BLaER1 treated with 17β-estradiol and CSF1 and Interleukin-3, amounts not matched to agents 10 nM and 100 nM (cell line): ENCODE measurements around the gene URI1.

Experiments
- H3K27ac ChIP-seq, 11 experiments: shearing (Covaris generic); formaldehyde crosslinking; 2 replicates each; pipeline ENCODE4 v1.8.1; 2022
- H3K27me3 ChIP-seq, 11 experiments: shearing (Covaris generic); formaldehyde crosslinking; 2 replicates each; pipeline ENCODE4 v1.8.1; 2022
- H3K36me3 ChIP-seq, 11 experiments: shearing (Covaris generic); formaldehyde crosslinking; 2 replicates each; pipeline ENCODE4 v1.8.1; 2022
- H3K4me1 ChIP-seq, 10 experiments: shearing (Covaris generic); formaldehyde crosslinking; 2 replicates each; pipeline ENCODE4 v1.8.1; 2022
- H3K4me2 ChIP-seq, 11 experiments: shearing (Covaris generic); formaldehyde crosslinking; 2 replicates each; pipeline ENCODE4 v1.8.1; 2022
- H3K4me3 ChIP-seq, 10 experiments: shearing (Covaris generic); formaldehyde crosslinking; 2 replicates each; pipeline ENCODE4 v1.8.1; 2022
- H3K9ac ChIP-seq, 11 experiments: shearing (Covaris generic); formaldehyde crosslinking; 2 replicates each; pipeline ENCODE4 v1.8.1; 2022
- H3K9me3 ChIP-seq, 11 experiments: shearing (Covaris generic); formaldehyde crosslinking; replicated peaks in 1 of 11; 2 replicates each; pipeline ENCODE4 v1.8.1; 2022
- H4K20me1 ChIP-seq, 11 experiments: shearing (Covaris generic); formaldehyde crosslinking; 2 replicates each; pipeline ENCODE4 v1.8.1; 2022
- Cebpa-rat ChIP-seq, 11 experiments: shearing (Covaris generic); IDR thresholded peaks; 2 replicates each; pipeline ENCODE4 v1.8.1; 2022

URI1 gene

GRCh38 chr19:29918891-29919290, 23.1 kb upstream of the URI1 start:
- no peaks in the 10 kb centered on the region for H3K9me3 ChIP-seq
- H3K27ac ChIP-seq, result no peak overlapping the region
- H3K9ac ChIP-seq, result no peak overlapping the region
- no peaks in the 10 kb centered on the region for H4K20me1 ChIP-seq
- no peaks in the 10 kb centered on the region for H3K36me3 ChIP-seq
- H3K27me3 ChIP-seq, result no peaks in the 10 kb centered on the region
- H3K4me3 ChIP-seq, result no peak overlapping the region
- H3K4me2 ChIP-seq, result no peak overlapping the region
- TF ChIP-seq Cebpa-rat (IDR thresholded peaks at IDR 0.05), result no peak
- H3K4me1 ChIP-seq, result peaks cover 0 to 12% (median 10%) of the 10 kb centered on the region in 10 experiments; a peak in 15 of 20 replicates

- H3K4me3 ChIP-seq, result no peak overlapping the region
- no peak overlapping the region for H3K9ac ChIP-seq
- H3K36me3 ChIP-seq, result no peaks in the 10 kb centered on the region
- H4K20me1 ChIP-seq, result no peaks in the 10 kb centered on the region
- no peak for TF ChIP-seq Cebpa-rat (IDR thresholded peaks at IDR 0.05)
- H3K27ac ChIP-seq, result no peak overlapping the region
- peaks cover 0 to 10% (median 2%) of the 10 kb centered on the region in 10 experiments; a peak in 6 of 20 replicates for H3K4me1 ChIP-seq
- H3K27me3 ChIP-seq, result no peaks in the 10 kb centered on the region
- H3K9me3 ChIP-seq, result no peaks in the 10 kb centered on the region
- no peak overlapping the region for H3K4me2 ChIP-seq
Observed at GRCh38 chr19:29922972-29923371, 19.1 kb upstream of the URI1 start.

GRCh38 chr19:29923653-29924052, 18.4 kb upstream of the URI1 start:
- Histone ChIP-seq H4K20me1 (no peaks in the 10 kb centered on the region), H3K27me3 (no peaks in the 10 kb centered on the region), H3K36me3 (no peaks in the 10 kb centered on the region), H3K9ac (no peak overlapping the region), H3K4me1 (peaks cover 0 to 16% (median 6%) of the 10 kb centered on the region in 10 experiments; a peak in 9 of 20 replicates), H3K9me3 (no peaks in the 10 kb centered on the region), H3K4me2 (no peak overlapping the region), H3K27ac (no peak overlapping the region), H3K4me3 (no peak overlapping the region)
- no peak for TF ChIP-seq Cebpa-rat (IDR thresholded peaks at IDR 0.05)

GRCh38 chr19:29926031-29926430, 16.0 kb upstream of the URI1 start:
- no peak for TF ChIP-seq Cebpa-rat (IDR thresholded peaks at IDR 0.05)
- peak overlapping the region in 5 of 11 experiments; percentile 14 to 54 (median 29); a peak in 9 of 22 replicates for H3K4me2 ChIP-seq

GRCh38 chr19:29926801-29927200, 15.2 kb upstream of the URI1 start:
- peaks cover 0 to 17% (median 9%) of the 10 kb centered on the region in 10 experiments; a peak in 9 of 20 replicates for H3K4me1 ChIP-seq
- H3K4me2 ChIP-seq, result no peak overlapping the region
- no peak for TF ChIP-seq Cebpa-rat (IDR thresholded peaks at IDR 0.05)
- H3K9ac ChIP-seq, result no peak overlapping the region
- H3K36me3 ChIP-seq, result no peaks in the 10 kb centered on the region
- H3K27ac ChIP-seq, result no peak overlapping the region
- no peak overlapping the region for H3K4me3 ChIP-seq
- H3K27me3 ChIP-seq, result no peaks in the 10 kb centered on the region
- no peaks in the 10 kb centered on the region for H4K20me1 ChIP-seq
- H3K9me3 ChIP-seq, result no peaks in the 10 kb centered on the region

More at GRCh38 chr19:29926031-29926430, 16.0 kb upstream of the URI1 start:
- Histone ChIP-seq H3K36me3 (no peaks in the 10 kb centered on the region), H3K9me3 (no peaks in the 10 kb centered on the region), H4K20me1 (no peaks in the 10 kb centered on the region), H3K27ac (no peak overlapping the region), H3K9ac (no peak overlapping the region), H3K27me3 (no peaks in the 10 kb centered on the region), H3K4me1 (peaks cover 0 to 17% (median 9%) of the 10 kb centered on the region in 10 experiments; a peak in 9 of 20 replicates), H3K4me3 (no peak overlapping the region)

GRCh38 chr19:29927944-29928625, 14.0 kb upstream of the URI1 start:
- no peak for TF ChIP-seq Cebpa-rat (IDR thresholded peaks at IDR 0.05)
- no peaks in the 10 kb centered on the region for H3K27me3 ChIP-seq

GRCh38 chr19:29928831-29929230, 13.2 kb upstream of the URI1 start:
- no peaks in the 10 kb centered on the region for H3K36me3 ChIP-seq
- H3K27me3 ChIP-seq, result no peaks in the 10 kb centered on the region
- H3K4me3 ChIP-seq, result no peak overlapping the region
- H4K20me1 ChIP-seq, result no peaks in the 10 kb centered on the region
- TF ChIP-seq Cebpa-rat (IDR thresholded peaks at IDR 0.05), result no peak
- no peak overlapping the region for H3K9ac ChIP-seq
- no peak overlapping the region for H3K27ac ChIP-seq
- no peak overlapping the region; a peak in 1 of 22 replicates for H3K4me2 ChIP-seq
- H3K4me1 ChIP-seq, result peaks cover 0 to 17% (median 9%) of the 10 kb centered on the region in 10 experiments; a peak in 9 of 20 replicates
- peaks cover 0 to 5% (median 1%) of the 10 kb centered on the region in 11 experiments; a peak in 12 of 22 replicates for H3K9me3 ChIP-seq

More at GRCh38 chr19:29927944-29928625, 14.0 kb upstream of the URI1 start:
- no peak overlapping the region for H3K27ac ChIP-seq
- H3K9ac ChIP-seq, result no peak overlapping the region
- H3K4me3 ChIP-seq, result no peak overlapping the region
- 0 out of 22 replicates have a peak overlapping the region, but pooled peaks of 2 of the 11 experiments have one; percentile 0 to 6 for H3K4me2 ChIP-seq
- H3K36me3 ChIP-seq, result no peaks in the 10 kb centered on the region
- H3K4me1 ChIP-seq, result peaks cover 0 to 17% (median 9%) of the 10 kb centered on the region in 10 experiments; a peak in 9 of 20 replicates
- no peaks in the 10 kb centered on the region for H3K9me3 ChIP-seq
- no peaks in the 10 kb centered on the region for H4K20me1 ChIP-seq

- Histone ChIP-seq H4K20me1 (no peaks in the 10 kb centered on the region), H3K36me3 (no peaks in the 10 kb centered on the region), H3K27me3 (no peaks in the 10 kb centered on the region), H3K9me3 (peaks cover 33 to 50% (median 44%) of the 10 kb centered on the region in 11 experiments), H3K9ac (no peak overlapping the region), H3K4me3 (no peak overlapping the region), H3K4me2 (no peak overlapping the region), H3K4me1 (no peaks in the 10 kb centered on the region), H3K27ac (no peak overlapping the region)
- no peak for TF ChIP-seq Cebpa-rat (IDR thresholded peaks at IDR 0.05)
Observed at GRCh38 chr19:29934257-29934656, 7.8 kb upstream of the URI1 start.

GRCh38 chr19:29934781-29935180, 7.3 kb upstream of the URI1 start:
- Histone ChIP-seq H3K27me3 (no peaks in the 10 kb centered on the region), H3K27ac (no peak overlapping the region), H3K4me2 (no peak overlapping the region), H3K9me3 (peaks cover 33 to 50% (median 44%) of the 10 kb centered on the region in 11 experiments), H3K9ac (no peak overlapping the region), H3K4me1 (no peaks in the 10 kb centered on the region), H3K36me3 (no peaks in the 10 kb centered on the region), H4K20me1 (no peaks in the 10 kb centered on the region), H3K4me3 (no peak overlapping the region)
- no peak for TF ChIP-seq Cebpa-rat (IDR thresholded peaks at IDR 0.05)

- Histone ChIP-seq H3K27ac (no peak overlapping the region), H3K4me1 (peaks cover 2 to 6% (median 4%) of the 10 kb centered on the region in 10 experiments; a peak in 18 of 20 replicates), H3K4me3 (no peak overlapping the region), H3K36me3 (no peaks in the 10 kb centered on the region), H3K27me3 (no peaks in the 10 kb centered on the region), H3K4me2 (no peak overlapping the region), H3K9me3 (peaks cover 33 to 50% (median 44%) of the 10 kb centered on the region in 11 experiments), H3K9ac (no peak overlapping the region), H4K20me1 (no peaks in the 10 kb centered on the region)
- TF ChIP-seq Cebpa-rat (IDR thresholded peaks at IDR 0.05), result no peak
Observed at GRCh38 chr19:29936409-29936808, 5.6 kb upstream of the URI1 start.
